HL-60 (cell line): ENCODE results near the gene TPPP2.
A peak's percentile ranks its signal among the peaks of the same experiment; 100 is the strongest.

Source experiments
- DNase-seq, 2 experiments: peaks; one replicate each; pipeline ENCODE4 v3.0.0-alpha.2; 2010 to 2020; ENCODE audit warnings: low read depth in 1 of 2, low spot score in 1 of 2
- H3K27ac ChIP-seq: fragments of 250-450 bp; sonication (Bioruptor Pico); replicated peaks from 2 replicates; pipeline ENCODE4 v1.5.1; 2020; ENCODE audit warnings: mild to moderate bottlenecking, moderate library complexity
- H3K27me3 ChIP-seq: fragments of 250-450 bp; sonication (Bioruptor Pico); 2 replicates; pipeline ENCODE4 v1.5.1; 2021; ENCODE audit warnings: mild to moderate bottlenecking, moderate library complexity; ENCODE audit not compliant: insufficient read depth, poor library complexity, severe bottlenecking
- H3K4me3 ChIP-seq: replicated peaks from 2 replicates; pipeline ENCODE4 v1.5.1; 2011; ENCODE audit warnings: mild to moderate bottlenecking, control low read depth, low read length; ENCODE audit not compliant: insufficient read depth
- GABPA ChIP-seq: IDR thresholded peaks from 2 replicates; pipeline ENCODE4 v1.6.1; 2012; ENCODE audit warnings: low read depth
- POLR2AphosphoS5 ChIP-seq: IDR thresholded peaks from 2 replicates; pipeline ENCODE4 v1.6.1; 2012; ENCODE audit warnings: low read depth
- SPI1 ChIP-seq: IDR thresholded peaks from 2 replicates; pipeline ENCODE4 v1.6.1; 2012; ENCODE audit warnings: low read depth, mild to moderate bottlenecking, borderline replicate concordance
- TF ChIP-seq, protein P1 (sequence below): IDR thresholded peaks from one replicate; pipeline ENCODE4 v1.5.1; 2011; ENCODE audit warnings: low read length, control low read depth, inconsistent platforms; ENCODE audit not compliant: insufficient read depth
- TF ChIP-seq, protein P2 (sequence below): IDR thresholded peaks from 2 replicates; pipeline ENCODE4 v1.6.1; 2012; ENCODE audit warnings: low read depth; ENCODE audit not compliant: insufficient replicate concordance

The TPPP2 gene

DNA sequence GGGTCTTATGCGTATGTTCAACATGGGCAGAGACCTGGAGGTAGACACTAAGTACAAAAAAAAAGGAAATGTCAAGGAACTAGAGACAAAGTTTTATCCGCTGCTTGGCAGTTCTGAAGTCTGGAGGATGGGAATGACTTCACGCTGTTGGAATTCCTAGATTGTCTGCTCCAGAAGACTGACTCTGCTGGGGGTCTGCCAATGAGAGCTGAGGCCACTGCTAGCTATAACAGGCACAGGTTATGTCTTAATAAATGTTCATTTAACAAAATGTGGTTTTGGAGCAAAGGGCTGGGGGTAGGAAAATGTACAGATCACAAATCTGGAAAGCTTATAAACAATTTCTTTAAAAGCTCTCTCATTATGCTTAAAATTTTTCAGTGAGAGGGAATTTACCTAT, 33.5 kb downstream of the TPPP2 start:
- Histone ChIP-seq H3K27ac (no peak overlapping the region), H3K27me3 (no peaks in the 10 kb centered on the region), H3K4me3 (no peak overlapping the region)
- no peak for TF ChIP-seq SPI1
- TF ChIP-seq GABPA: no peak
- TF ChIP-seq, protein P1, sequence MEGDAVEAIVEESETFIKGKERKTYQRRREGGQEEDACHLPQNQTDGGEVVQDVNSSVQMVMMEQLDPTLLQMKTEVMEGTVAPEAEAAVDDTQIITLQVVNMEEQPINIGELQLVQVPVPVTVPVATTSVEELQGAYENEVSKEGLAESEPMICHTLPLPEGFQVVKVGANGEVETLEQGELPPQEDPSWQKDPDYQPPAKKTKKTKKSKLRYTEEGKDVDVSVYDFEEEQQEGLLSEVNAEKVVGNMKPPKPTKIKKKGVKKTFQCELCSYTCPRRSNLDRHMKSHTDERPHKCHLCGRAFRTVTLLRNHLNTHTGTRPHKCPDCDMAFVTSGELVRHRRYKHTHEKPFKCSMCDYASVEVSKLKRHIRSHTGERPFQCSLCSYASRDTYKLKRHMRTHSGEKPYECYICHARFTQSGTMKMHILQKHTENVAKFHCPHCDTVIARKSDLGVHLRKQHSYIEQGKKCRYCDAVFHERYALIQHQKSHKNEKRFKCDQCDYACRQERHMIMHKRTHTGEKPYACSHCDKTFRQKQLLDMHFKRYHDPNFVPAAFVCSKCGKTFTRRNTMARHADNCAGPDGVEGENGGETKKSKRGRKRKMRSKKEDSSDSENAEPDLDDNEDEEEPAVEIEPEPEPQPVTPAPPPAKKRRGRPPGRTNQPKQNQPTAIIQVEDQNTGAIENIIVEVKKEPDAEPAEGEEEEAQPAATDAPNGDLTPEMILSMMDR: no peak
- TF ChIP-seq POLR2AphosphoS5: no peak
- TF ChIP-seq, protein P2, sequence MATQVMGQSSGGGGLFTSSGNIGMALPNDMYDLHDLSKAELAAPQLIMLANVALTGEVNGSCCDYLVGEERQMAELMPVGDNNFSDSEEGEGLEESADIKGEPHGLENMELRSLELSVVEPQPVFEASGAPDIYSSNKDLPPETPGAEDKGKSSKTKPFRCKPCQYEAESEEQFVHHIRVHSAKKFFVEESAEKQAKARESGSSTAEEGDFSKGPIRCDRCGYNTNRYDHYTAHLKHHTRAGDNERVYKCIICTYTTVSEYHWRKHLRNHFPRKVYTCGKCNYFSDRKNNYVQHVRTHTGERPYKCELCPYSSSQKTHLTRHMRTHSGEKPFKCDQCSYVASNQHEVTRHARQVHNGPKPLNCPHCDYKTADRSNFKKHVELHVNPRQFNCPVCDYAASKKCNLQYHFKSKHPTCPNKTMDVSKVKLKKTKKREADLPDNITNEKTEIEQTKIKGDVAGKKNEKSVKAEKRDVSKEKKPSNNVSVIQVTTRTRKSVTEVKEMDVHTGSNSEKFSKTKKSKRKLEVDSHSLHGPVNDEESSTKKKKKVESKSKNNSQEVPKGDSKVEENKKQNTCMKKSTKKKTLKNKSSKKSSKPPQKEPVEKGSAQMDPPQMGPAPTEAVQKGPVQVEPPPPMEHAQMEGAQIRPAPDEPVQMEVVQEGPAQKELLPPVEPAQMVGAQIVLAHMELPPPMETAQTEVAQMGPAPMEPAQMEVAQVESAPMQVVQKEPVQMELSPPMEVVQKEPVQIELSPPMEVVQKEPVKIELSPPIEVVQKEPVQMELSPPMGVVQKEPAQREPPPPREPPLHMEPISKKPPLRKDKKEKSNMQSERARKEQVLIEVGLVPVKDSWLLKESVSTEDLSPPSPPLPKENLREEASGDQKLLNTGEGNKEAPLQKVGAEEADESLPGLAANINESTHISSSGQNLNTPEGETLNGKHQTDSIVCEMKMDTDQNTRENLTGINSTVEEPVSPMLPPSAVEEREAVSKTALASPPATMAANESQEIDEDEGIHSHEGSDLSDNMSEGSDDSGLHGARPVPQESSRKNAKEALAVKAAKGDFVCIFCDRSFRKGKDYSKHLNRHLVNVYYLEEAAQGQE: no peak
- DNase-seq: no peak

- TF ChIP-seq, protein P1: peak; percentile 37
- TF ChIP-seq, protein P2: no peak
- no peaks in the 10 kb centered on the region for H3K27me3 ChIP-seq
- DNase-seq: peak in 1 of 2 experiments; percentile 43
- no peak overlapping the region for H3K4me3 ChIP-seq
- no peak overlapping the region for H3K27ac ChIP-seq
Observed at GRCh38 chr14:21066882-21067502, 37.0 kb downstream of the TPPP2 start.

- DNase-seq: peak; percentile 41 to 72
- no peaks in the 10 kb centered on the region for H3K27me3 ChIP-seq
- no peak overlapping the region for H3K4me3 ChIP-seq
- no peak overlapping the region for H3K27ac ChIP-seq
- TF ChIP-seq, protein P2: no peak
- TF ChIP-seq, protein P1: peak; percentile 60
Observed at GRCh38 chr14:21068521-21069387, 38.7 kb downstream of the TPPP2 start.
